ENCODE data around the gene SCRN2. TPM values are rescaled to one million over a fixed set of nuclear protein-coding genes. Genes with fewer than 3 reads are reported as not detected.

The SCRN2 gene
- total and polyA plus RNA-seq, 2 experiments from 2014 or later, result 40.6 to 45.5 TPM

GRCh38 chr17:47870056-47870455 lies 29.0 kb upstream of the SCRN2 start (continued):
- no peak for TF ChIP-seq ZNF462 (CRISPR knock-in tag; IDR thresholded peaks at IDR 0.05)

DNA sequence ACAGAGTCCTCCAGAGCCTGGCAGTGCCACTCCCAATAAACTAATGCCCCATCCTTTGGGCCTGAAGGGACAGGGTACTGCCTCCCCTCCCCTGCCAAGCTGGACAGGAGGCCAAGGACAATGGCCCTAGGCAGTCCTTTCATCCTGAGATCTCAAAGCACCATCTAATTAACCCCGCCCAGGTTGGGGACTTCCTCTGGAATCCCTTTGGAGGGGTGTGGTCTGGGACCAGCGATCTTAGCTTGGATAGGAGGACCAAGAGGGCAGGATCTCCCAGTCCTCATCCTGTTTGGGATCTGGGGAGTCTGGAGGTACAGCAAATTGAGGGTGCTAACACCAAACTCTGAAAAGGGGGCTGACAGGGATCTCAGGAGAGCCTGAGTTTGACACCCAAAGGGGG lies 28.0 kb upstream of the SCRN2 start:
- Histone ChIP-seq H3F3A (replicated peaks; ENCODE audit: low read depth) (peaks cover 6% of the 10 kb centered on the region; the same call in 1 of the 2 replicates), H3K4me3 (no peak overlapping the region), H3K9me2 (ENCODE audit: insufficient read depth) (no peaks in the 10 kb centered on the region), H3K36me3 (ENCODE audit: insufficient read depth) (no peaks in the 10 kb centered on the region), H3K4me2 (no peak overlapping the region), H3K27me3 (ENCODE audit: insufficient read depth) (peaks cover 63% of the 10 kb centered on the region), H3K27ac (ENCODE audit: low read depth) (no peak overlapping the region), H2AFZ (no peak overlapping the region), H3K4me1 (ENCODE audit: insufficient read depth) (peaks cover 28% of the 10 kb centered on the region), H3K79me2 (replicated peaks; ENCODE audit: insufficient read depth) (no peaks in the 10 kb centered on the region), H4K20me1 (replicated peaks; ENCODE audit: insufficient read depth) (peaks cover 5% of the 10 kb centered on the region; the same call in 1 of the 2 replicates)
- peaks cover 57% of the 10 kb centered on the region for H3K27me3 Mint-ChIP-seq (ENCODE audit: insufficient read depth, low read depth, poor library complexity)
- no peak for TF ChIP-seq ZNF462 (CRISPR knock-in tag; IDR thresholded peaks at IDR 0.05)
- H3K4me1 Mint-ChIP-seq, result peaks cover 39% of the 10 kb centered on the region
- no peak overlapping the region for H3K4me3 Mint-ChIP-seq
- no peaks in the 10 kb centered on the region for H3K36me3 Mint-ChIP-seq (ENCODE audit: low read depth)
- no peak for ATAC-seq
- H3K27ac Mint-ChIP-seq, result no peak overlapping the region
- no peaks in the 10 kb centered on the region for H3K9me3 Mint-ChIP-seq
- peak; percentile 59 for DNase-seq (ENCODE audit: low spot score)
